Keratinocyte (primary cell): ENCODE measurements around the gene DEFB132. TPM values are rescaled to one million over a fixed set of nuclear protein-coding genes. Genes with fewer than 3 reads are reported as not detected.

Experiments
- DNase-seq: peaks from one replicate; pipeline ENCODE4 v3.0.0-alpha.2; 2011; ENCODE audit warnings: low read depth, missing footprints, low spot score
- FAIRE-seq: peaks from 2 replicates; lab custom pipeline; 2011; peaks lifted over from hg19 to GRCh38; lab: Jason Lieb, UNC
- H2AFZ ChIP-seq: 2 replicates; pipeline ENCODE4 v1.6.0; 2012; ENCODE audit warnings: low read length, control low read depth, inconsistent platforms; ENCODE audit not compliant: control insufficient read depth
- H3K27ac ChIP-seq: 2 replicates; pipeline ENCODE4 v1.5.1; 2011; ENCODE audit warnings: low read length; ENCODE audit not compliant: control insufficient read depth, insufficient read depth
- H3K27me3 ChIP-seq: 3 replicates; pipeline ENCODE4 v1.6.0; 2011; ENCODE audit warnings: low read length; ENCODE audit not compliant: control insufficient read depth, insufficient read depth; ENCODE audit errors: extremely low read depth
- H3K36me3 ChIP-seq, 2 experiments: 2 replicates in 1 of 2; 3 replicates in 1 of 2; pipeline ENCODE4 v1.5.1; 2011; ENCODE audit warnings: low read length in 2 of 2, mild to moderate bottlenecking in 1 of 2; ENCODE audit not compliant: control insufficient read depth in 2 of 2, insufficient read depth in 2 of 2; ENCODE audit errors: extremely low read depth in 1 of 2
- H3K4me1 ChIP-seq: 3 replicates; pipeline ENCODE4 v1.5.1; 2011; ENCODE audit warnings: low read length; ENCODE audit not compliant: control insufficient read depth, insufficient read depth; ENCODE audit errors: extremely low read depth
- H3K4me2 ChIP-seq: 3 replicates; pipeline ENCODE4 v1.6.0; 2011; ENCODE audit warnings: low read depth, low read length; ENCODE audit not compliant: control insufficient read depth, insufficient read depth; ENCODE audit errors: extremely low read depth
- H3K4me3 ChIP-seq, 3 experiments: fragments of 200-600 bp in 1 of 3; sonication (generic) in 1 of 3; 2 replicates in 2 of 3; 3 replicates in 1 of 3; pipeline ENCODE4 v1.5.1; 2011 to 2016; ENCODE audit warnings: low read length in 3 of 3, mild to moderate bottlenecking in 3 of 3, control low read depth in 2 of 3, inconsistent platforms in 1 of 3, low read depth in 1 of 3, mixed read lengths in 1 of 3, mixed run types in 1 of 3, moderate library complexity in 1 of 3; ENCODE audit not compliant: control insufficient read depth in 2 of 3, insufficient read depth in 2 of 3; ENCODE audit errors: extremely low read depth in 1 of 3
- H3K79me2 ChIP-seq: 2 replicates; pipeline ENCODE4 v1.6.0; 2012; ENCODE audit warnings: low read length; ENCODE audit not compliant: control insufficient read depth, insufficient read depth
- H3K9ac ChIP-seq: 3 replicates; pipeline ENCODE4 v1.6.0; 2011; ENCODE audit warnings: low read length; ENCODE audit not compliant: control insufficient read depth, insufficient read depth; ENCODE audit errors: extremely low read depth
- H3K9me1 ChIP-seq: 3 replicates; pipeline ENCODE4 v1.6.0; 2011; ENCODE audit warnings: low read length; ENCODE audit not compliant: control insufficient read depth, insufficient read depth; ENCODE audit errors: extremely low read depth
- H3K9me3 ChIP-seq: 2 replicates; pipeline ENCODE4 v1.5.1; 2012; ENCODE audit warnings: low read depth, low read length; ENCODE audit not compliant: control insufficient read depth
- H4K20me1 ChIP-seq: 3 replicates; pipeline ENCODE4 v1.6.0; 2011; ENCODE audit warnings: low read length; ENCODE audit not compliant: control insufficient read depth, insufficient read depth; ENCODE audit errors: extremely low read depth
- EZH2 ChIP-seq: IDR thresholded peaks from one replicate; pipeline ENCODE4 v1.6.1; 2012; ENCODE audit warnings: inconsistent platforms, mild to moderate bottlenecking, low read length, moderate library complexity
- dilution Hi-C: fragments of 300-500 bp; cut with MboI; formaldehyde crosslinking; loops from one replicate; pipeline ENCODE4 v1.7.0; 2020; ENCODE audit warnings: low sequenced_read_pairs; ENCODE audit not compliant: extremely low pct_ligation_motif_present
- polyA plus RNA-seq, 5 experiments: library from polyadenylated mRNA; depleted of rRNA in 3 of 5; stranded (reverse) in 3 of 5; stranded (forward) in 1 of 5; unstranded in 1 of 5; fragments of >200 nt; gene quantifications; 1 replicate in 1 of 5; 2 replicates in 3 of 5; 3 replicates in 1 of 5; pipeline versions ENCODE4 v1.2.1 to v1.2.3, GENCODE V29; 2011 to 2012; ENCODE audit warnings: missing spikeins in 2 of 5, low read depth in 1 of 5, low replicate concordance in 1 of 5
- TF ChIP-seq, protein P1 (sequence below), 3 experiments: IDR thresholded peaks in 1 of 3; conservative IDR thresholded peaks in 1 of 3; optimal IDR thresholded peaks in 1 of 3; 2 replicates in 2 of 3; 3 replicates in 1 of 3; pipeline versions ENCODE3 to v1.5.1; 2011; ENCODE audit warnings: low read length in 3 of 3, mild to moderate bottlenecking in 3 of 3, moderate library complexity in 2 of 3, control low read depth in 1 of 3, inconsistent platforms in 1 of 3; ENCODE audit not compliant: insufficient read depth in 2 of 3; ENCODE audit errors: extremely low read depth in 1 of 3

DEFB132 gene
- polyA plus RNA-seq, 1 donor (not counting 4 experiments of a cell fraction or from before 2014, with no cell fraction given) = not detected

DNA sequence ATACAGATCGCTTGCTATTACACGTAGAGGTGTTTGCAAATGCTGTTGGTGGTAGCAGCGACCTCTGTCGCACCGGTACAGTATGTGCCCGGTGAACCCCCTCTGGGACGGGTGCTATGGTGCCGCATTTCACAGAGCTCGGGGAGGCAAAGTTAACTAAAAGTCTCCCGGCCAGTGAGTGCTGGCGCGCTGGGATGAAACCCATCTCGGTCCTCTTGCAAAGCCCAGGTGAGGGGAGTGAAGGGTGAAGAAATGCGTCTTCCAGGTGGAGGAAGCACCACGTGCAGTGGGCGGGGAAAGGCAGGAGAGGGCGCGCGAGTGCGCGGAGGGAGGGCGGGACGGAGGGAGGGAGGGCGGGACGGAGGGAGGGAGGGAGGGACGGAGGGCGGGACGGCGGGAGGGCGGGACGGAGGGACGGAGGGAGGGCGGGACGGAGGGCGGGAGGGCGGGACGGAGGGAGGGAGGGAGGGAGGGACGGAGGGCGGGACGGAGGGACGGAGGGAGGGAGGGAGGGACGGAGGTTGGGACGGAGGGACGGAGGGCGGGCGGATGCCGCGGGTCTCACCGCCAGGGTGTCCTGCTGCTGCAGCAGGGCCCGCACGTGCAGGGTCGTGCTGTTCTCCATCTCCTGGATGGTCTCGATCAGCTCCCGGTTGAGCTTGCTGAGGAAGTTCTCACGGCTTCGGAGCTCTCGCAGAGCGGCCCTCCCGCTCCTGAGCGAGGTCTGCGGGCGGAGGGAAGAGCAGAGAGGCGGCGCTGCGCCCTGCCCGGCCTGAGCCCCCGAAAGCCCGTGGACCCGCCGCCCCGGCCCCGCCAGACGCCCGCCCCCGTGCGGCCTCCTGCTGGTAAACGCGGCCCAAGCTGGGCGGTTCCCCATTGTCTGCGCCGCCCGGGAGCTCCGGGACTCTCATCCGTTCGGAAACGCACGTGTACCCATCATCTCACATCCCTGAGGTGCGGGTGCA lies 21.4 kb downstream of the DEFB132 start:
- Histone ChIP-seq H3K9me1 (no peaks in the 10 kb centered on the region), H3K27ac (no peak overlapping the region), H3K36me3 (no peaks in the 10 kb centered on the region), H3K27me3 (no peaks in the 10 kb centered on the region), H3K4me3 (no peak overlapping the region), H3K79me2 (no peaks in the 10 kb centered on the region), H3K9me3 (no peaks in the 10 kb centered on the region), H2AFZ (peak overlapping the region; percentile 40), H4K20me1 (no peaks in the 10 kb centered on the region), H3K4me2 (peak overlapping the region; percentile 5), H3K9ac (no peak overlapping the region), H3K4me1 (no peaks in the 10 kb centered on the region)
- dilution Hi-C loops = no loop called here
- DNase-seq (no peak), FAIRE-seq (no peak)
- no peak for TF ChIP-seq EZH2
- TF ChIP-seq, protein P1, sequence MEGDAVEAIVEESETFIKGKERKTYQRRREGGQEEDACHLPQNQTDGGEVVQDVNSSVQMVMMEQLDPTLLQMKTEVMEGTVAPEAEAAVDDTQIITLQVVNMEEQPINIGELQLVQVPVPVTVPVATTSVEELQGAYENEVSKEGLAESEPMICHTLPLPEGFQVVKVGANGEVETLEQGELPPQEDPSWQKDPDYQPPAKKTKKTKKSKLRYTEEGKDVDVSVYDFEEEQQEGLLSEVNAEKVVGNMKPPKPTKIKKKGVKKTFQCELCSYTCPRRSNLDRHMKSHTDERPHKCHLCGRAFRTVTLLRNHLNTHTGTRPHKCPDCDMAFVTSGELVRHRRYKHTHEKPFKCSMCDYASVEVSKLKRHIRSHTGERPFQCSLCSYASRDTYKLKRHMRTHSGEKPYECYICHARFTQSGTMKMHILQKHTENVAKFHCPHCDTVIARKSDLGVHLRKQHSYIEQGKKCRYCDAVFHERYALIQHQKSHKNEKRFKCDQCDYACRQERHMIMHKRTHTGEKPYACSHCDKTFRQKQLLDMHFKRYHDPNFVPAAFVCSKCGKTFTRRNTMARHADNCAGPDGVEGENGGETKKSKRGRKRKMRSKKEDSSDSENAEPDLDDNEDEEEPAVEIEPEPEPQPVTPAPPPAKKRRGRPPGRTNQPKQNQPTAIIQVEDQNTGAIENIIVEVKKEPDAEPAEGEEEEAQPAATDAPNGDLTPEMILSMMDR (optimal IDR thresholded peaks at IDR 0.05 in 1 of 3, IDR thresholded peaks at IDR 0.05 in 1 of 3, conservative IDR thresholded peaks at IDR 0.05 in 1 of 3; ENCODE audit: extremely low read depth in 1 of 3, insufficient read depth in 2 of 3, low read length in 3 of 3) = peak; percentile 19 to 38 (median 28)

DNA sequence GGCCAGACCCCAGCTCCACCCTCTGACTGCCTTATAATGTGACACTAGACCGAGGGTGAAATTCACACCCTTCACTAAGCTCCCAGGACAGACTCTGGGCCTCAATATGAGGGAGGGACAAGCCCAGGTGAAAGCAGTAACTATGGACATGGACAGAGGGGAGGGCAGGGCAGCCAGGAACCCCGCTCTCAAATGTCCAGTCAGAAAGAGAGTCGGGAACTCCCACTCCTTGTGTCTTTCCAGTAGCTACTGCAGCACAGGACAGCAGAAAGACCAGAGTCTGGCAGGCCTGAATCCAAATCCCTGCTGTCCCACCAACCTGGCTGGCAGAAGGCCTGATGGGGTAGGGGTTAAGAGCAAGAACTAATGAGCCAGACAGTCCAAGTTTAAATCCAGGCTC lies 26.6 kb downstream of the DEFB132 start:
- TF ChIP-seq, protein P1 (optimal IDR thresholded peaks at IDR 0.05 in 1 of 3, IDR thresholded peaks at IDR 0.05 in 1 of 3, conservative IDR thresholded peaks at IDR 0.05 in 1 of 3; ENCODE audit: extremely low read depth in 1 of 3, insufficient read depth in 2 of 3, low read length in 3 of 3) = no peak
- TF ChIP-seq EZH2 = no peak
- FAIRE-seq (no peak), DNase-seq (no peak)
- no peak overlapping the region for H2AFZ ChIP-seq
- H3K4me2 ChIP-seq = no peak overlapping the region
- no peak overlapping the region for H3K9ac ChIP-seq
- no peaks in the 10 kb centered on the region for H3K9me3 ChIP-seq
- no peaks in the 10 kb centered on the region for H4K20me1 ChIP-seq
- H3K9me1 ChIP-seq = no peaks in the 10 kb centered on the region
- no peak overlapping the region for H3K27ac ChIP-seq
- no peak overlapping the region for H3K4me3 ChIP-seq
- dilution Hi-C loops = no loop called here
- H3K79me2 ChIP-seq = no peaks in the 10 kb centered on the region
- no peaks in the 10 kb centered on the region for H3K27me3 ChIP-seq
- no peaks in the 10 kb centered on the region for H3K36me3 ChIP-seq
- H3K4me1 ChIP-seq = no peaks in the 10 kb centered on the region
